Measurements from ENCODE around the gene CYP4F3. TPM values are rescaled to one million over a fixed set of nuclear protein-coding genes. Genes with fewer than 3 reads are reported as not detected.

The CYP4F3 gene
- total RNA-seq, 2 donors from 2014 or later = 0.14 to 0.18 TPM

DNA sequence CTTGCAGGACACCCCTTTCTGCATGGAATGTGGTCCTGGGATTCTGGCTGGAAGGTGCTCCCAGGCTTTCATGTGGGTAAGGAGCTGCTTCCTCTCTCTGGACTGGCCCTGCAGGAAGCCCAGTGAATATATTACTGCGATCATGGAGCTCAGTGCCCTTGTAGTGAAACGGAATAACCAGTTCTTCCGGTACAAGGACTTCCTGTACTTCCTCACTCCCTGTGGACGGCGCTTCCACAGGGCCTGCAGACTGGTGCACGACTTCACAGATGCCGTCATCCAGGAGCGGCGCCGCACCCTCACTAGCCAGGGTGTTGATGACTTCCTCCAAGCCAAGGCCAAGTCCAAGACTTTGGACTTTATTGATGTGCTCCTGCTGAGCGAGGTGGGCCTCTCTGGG, 17.7 kb upstream of the CYP4F3 start:
- Mint-ChIP-seq H3K36me3 (no peaks in the 10 kb centered on the region), H3K27ac (no peak overlapping the region), H3K9me3 (peaks cover 0 to 8% of the 10 kb centered on the region in 2 donors)
- ATAC-seq (no peak), DNase-seq (ENCODE audit: low spot score in 2 of 2) (no peak)

DNA sequence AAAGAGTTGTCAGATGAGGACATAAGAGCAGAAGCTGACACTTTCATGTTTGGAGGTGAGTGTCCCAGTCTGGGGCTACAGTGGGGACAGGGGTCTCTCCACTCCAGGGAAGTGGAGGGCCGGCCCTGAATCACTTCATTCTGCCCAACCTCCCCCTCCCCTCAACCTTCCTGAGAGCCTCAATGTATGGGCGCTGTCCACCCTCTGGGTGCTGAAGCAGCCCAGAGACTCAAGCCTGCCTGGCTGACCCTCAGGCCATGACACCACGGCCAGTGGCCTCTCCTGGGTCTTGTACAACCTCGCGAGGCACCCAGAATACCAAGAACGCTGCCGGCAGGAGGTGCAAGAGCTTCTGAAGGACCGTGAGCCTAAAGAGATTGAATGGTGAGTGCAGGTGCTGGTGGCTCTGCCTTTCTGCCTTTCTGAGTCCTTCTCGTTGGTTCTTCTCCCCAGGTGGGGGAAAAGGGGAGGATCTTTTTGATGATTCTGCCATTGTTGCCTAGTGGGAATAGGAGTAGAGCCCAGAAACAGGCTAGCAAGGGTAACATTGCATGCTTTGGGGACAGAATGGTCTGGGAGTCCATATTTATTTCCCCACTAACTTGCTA, 16.9 kb upstream of the CYP4F3 start:
- DNase-seq (ENCODE audit: low spot score in 2 of 2) (no peak), ATAC-seq (no peak)
- Mint-ChIP-seq H3K36me3 (no peaks in the 10 kb centered on the region), H3K9me3 (peaks cover 0 to 4% of the 10 kb centered on the region in 2 donors), H3K27ac (no peak overlapping the region)

DNA sequence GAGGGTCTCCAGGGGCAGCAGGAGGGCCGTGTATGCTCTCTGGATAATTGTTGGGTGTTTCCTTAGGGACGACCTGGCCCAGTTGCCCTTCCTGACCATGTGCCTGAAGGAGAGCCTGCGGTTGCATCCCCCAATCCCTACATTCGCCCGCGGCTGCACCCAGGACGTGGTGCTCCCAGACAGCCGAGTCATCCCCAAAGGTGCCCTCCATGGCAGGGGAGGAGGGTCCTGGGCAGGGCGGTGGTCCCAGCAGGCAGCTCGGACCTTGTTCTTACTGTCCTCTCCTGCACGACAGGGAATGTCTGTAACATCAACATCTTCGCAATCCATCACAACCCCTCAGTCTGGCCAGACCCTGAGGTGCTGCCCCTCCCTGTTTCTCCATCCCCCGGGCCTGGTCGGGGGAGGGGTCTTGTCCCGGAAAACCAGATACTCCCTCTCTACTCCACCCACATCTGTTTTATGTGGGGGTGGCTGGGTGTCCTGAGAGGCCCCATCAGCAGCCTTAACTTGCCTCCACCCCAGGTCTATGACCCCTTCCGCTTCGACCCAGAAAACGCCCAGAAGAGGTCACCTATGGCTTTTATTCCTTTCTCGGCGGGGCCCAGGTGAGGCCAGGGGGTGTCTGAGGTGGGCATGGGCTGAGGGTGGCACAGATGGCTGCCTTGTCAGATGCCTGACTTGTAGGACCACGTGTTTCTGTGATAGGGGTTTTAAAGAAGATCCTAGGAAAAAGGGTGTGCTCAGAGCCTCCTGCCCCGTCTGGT, 12.3 kb upstream of the CYP4F3 start:
- ATAC-seq (no peak), DNase-seq (ENCODE audit: low spot score in 2 of 2) (no peak)
- Mint-ChIP-seq H3K27ac (no peak overlapping the region), H3K9me3 (no peaks in the 10 kb centered on the region), H3K36me3 (no peaks in the 10 kb centered on the region)

DNA sequence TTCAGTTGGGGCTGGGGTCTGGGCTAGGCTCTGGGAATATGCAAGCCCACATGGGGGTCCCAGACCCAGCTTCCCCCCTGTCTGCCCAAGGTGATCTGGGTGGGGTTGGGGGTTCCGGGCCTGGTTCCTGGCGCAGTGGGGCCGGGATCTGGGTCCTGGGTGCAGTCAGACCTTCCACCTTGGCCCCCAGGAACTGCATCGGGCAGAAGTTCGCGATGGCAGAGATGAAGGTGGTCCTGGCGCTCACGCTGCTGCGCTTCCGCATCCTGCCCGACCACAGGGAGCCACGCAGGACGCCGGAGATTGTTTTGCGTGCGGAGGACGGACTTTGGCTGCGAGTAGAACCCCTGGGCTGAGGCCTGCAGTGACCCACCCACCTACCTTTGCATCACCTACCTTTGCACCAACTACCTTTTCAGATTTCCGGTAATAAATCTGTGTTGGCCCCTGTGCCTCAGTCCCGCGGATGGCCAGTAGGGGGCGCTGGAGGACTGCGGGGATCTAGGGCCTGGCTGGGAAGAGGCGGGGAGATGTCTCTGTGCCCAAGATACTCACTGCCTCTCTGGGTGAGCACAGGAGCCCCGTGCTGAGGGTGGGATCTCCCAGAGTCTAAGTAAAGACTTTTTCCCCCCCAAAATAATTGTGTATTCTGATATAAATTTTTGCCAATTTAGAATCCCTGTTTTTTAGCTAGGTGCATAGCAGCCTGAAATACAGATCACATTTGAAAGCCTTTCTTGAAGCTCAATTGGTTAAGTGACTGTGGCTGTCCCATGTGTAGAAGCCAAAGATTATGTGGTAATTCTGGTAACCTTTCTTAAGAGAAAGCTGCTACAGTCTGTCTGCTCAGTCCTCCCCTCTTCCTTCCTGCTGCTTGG, 11.5 kb upstream of the CYP4F3 start:
- ATAC-seq (peak; percentile 93 to 94), DNase-seq (ENCODE audit: low spot score in 2 of 2) (peak; percentile 75 to 96)
- Mint-ChIP-seq H3K36me3 (no peaks in the 10 kb centered on the region), H3K27ac (no peak overlapping the region), H3K9me3 (no peaks in the 10 kb centered on the region)

DNA sequence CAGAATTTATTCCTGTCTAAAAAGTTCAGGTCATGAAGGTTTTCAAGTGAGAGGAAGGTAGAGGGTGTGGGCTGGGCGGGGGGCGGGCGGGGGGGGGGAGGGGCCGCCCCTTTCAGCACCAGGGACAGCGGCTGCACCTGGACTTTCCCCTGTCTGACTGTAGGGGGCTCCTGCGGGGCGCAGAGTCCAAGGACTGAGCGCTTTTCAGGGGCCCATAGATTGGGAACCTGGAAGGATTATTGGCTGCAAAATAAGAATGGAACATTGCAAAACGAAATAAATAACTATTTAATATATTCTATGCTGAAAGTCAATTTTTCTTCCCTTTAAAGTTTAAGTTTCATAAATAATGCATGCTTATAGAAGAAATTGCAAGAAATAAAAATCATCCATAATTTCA, 8.9 kb upstream of the CYP4F3 start:
- Mint-ChIP-seq H3K36me3 (no peaks in the 10 kb centered on the region), H3K27ac (no peak overlapping the region), H3K9me3 (no peaks in the 10 kb centered on the region)
- DNase-seq (ENCODE audit: low spot score in 2 of 2) (no peak), ATAC-seq (no peak)

DNA sequence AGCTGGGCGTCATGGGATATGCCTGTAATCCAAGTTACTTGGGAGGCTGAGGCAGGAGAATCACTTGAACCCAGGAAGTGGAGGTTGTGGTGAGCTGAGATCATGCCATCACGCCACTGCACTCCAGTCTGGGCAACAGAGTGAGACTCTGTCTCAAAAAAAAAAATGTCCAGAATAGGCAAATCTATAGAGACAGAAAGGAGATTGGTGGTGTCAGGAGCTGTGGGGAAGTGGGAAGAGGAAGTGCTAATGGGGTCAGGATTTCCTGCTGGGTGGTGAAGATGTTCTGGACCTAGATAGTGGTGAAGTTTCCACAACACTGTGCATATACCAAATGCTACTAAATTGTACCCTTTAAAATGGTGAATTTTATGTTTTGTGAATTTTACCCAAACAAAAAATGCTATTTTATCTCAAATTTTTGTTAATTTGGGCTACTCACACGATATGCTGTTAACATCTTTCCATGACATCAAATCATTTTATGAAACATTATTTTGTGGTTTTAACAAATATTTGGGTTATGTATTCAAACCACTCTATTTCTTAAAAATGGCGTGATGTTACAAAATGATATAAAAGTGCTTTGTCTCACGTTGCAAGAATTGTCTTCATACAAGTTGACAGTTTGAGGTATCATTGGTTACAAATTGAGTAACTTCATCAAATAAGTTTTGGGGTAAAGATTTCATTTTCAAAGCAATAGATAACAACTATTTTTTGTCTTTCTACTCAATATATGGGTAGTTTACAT, 7.4 kb upstream of the CYP4F3 start:
- no peaks in the 10 kb centered on the region for H3K9me3 Mint-ChIP-seq
- no peak for ATAC-seq
- H3K36me3 Mint-ChIP-seq = no peaks in the 10 kb centered on the region
- DNase-seq (ENCODE audit: low spot score in 2 of 2) = no peak
- H3K27ac Mint-ChIP-seq = no peak overlapping the region

DNA sequence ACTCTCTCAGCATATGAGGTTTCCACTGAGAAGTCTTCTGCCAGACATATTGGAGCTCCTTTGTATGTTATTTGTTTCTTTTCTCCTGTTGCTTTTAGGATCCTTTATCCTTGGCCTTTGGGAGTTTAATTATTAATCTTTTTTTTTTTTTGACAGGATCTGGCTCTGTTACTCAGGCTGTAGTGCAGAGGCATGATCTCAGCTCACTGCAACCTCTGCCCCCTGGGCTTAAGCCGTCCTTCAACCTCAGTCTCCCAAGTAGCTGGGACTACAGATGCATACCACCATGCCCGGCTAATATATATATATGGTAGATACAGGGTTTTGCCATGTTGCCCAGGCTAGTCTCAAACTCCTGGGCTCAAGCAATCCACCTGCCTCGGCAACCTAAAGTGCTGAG, 6.6 kb upstream of the CYP4F3 start:
- H3K9me3 Mint-ChIP-seq = no peaks in the 10 kb centered on the region
- H3K27ac Mint-ChIP-seq = no peak overlapping the region
- DNase-seq (ENCODE audit: low spot score in 2 of 2) (no peak), ATAC-seq (no peak)
- H3K36me3 Mint-ChIP-seq = no peaks in the 10 kb centered on the region

DNA sequence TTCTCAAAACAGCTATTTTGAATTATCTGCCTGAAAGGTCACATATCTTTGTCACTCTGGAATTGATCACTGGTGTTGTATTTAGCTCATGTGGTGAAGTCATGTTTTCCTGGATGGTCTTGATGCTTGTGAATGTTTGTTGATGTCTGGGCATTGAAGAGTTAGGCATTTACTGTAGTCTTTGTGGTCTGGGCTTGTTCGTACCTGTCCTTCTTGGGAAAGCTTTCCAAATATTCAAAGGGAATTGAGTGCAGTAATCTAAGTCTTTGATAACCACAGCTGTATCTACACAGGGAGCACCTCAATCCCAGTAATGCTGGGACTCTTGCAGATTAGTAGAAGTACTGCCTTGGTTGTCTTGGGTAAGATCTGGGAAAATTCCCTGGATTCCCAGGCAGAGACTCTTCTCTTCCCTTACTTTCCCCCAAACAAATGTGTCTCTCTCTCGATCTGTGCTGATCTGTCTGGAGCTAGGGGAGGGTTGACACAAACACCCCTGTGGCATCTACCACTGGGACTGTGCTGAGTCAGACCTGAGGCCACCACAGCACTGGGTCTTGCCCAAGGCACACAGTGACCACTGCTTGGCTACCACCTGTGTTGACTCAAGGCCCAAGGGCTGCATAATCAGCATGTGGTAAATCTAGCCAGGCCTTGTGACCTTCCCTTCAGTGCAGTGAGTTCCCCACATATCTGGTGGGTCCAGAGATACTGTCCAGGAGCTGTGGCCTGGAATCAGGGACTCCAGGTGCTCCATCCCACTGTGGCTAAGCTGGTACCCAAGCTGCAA, 5.5 kb upstream of the CYP4F3 start:
- Mint-ChIP-seq H3K36me3 (no peaks in the 10 kb centered on the region), H3K9me3 (no peaks in the 10 kb centered on the region), H3K27ac (no peak overlapping the region)
- DNase-seq (ENCODE audit: low spot score in 2 of 2) = no peak
- ATAC-seq = peak in 1 of 2 donors; percentile 45

DNA sequence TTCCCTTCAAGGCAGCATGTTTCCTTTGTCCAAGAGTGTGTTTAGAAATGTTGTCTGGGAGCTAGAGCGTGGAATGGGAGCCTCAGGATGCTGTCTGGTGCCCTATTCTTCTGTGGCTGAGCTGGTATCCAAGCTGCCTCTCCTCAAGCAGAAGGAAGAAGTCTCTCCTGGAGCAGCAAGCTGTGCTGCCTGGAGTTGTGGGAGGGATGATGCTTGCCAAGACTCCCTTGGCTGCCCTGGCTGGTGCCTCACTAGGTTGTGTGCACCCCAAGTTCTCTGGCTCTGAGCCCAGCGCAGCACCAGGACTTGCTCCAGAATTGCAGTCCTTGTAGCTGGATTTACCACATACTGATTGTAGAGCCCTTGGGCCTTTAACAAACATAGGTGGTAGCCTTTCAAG, 4.7 kb upstream of the CYP4F3 start:
- Mint-ChIP-seq H3K36me3 (no peaks in the 10 kb centered on the region), H3K9me3 (no peaks in the 10 kb centered on the region), H3K27ac (no peak overlapping the region)
- DNase-seq (ENCODE audit: low spot score in 2 of 2) (no peak), ATAC-seq (no peak)

DNA sequence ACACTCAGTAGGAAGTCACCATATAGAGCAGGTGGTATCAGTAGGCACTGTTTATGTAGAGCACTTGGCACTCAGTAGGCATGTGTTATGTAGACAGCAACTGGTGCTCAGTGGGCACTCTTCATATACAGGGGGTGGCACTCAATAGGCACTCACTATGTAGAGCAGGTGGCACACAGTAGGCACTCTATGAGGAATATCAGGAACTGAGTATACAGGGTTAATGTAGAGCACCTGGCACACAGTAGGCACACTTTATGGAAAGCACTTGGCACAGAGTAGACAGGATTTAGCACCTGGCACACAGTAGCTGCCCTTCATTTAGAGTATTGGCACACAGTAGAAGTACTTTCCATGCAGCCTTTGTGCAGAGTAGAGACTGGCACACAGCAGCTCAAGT, 1.1 kb upstream of the CYP4F3 start:
- H3K36me3 Mint-ChIP-seq = no peaks in the 10 kb centered on the region
- no peak overlapping the region for H3K27ac Mint-ChIP-seq
- no peaks in the 10 kb centered on the region for H3K9me3 Mint-ChIP-seq
- ATAC-seq (no peak), DNase-seq (ENCODE audit: low spot score in 2 of 2) (no peak)

DNA sequence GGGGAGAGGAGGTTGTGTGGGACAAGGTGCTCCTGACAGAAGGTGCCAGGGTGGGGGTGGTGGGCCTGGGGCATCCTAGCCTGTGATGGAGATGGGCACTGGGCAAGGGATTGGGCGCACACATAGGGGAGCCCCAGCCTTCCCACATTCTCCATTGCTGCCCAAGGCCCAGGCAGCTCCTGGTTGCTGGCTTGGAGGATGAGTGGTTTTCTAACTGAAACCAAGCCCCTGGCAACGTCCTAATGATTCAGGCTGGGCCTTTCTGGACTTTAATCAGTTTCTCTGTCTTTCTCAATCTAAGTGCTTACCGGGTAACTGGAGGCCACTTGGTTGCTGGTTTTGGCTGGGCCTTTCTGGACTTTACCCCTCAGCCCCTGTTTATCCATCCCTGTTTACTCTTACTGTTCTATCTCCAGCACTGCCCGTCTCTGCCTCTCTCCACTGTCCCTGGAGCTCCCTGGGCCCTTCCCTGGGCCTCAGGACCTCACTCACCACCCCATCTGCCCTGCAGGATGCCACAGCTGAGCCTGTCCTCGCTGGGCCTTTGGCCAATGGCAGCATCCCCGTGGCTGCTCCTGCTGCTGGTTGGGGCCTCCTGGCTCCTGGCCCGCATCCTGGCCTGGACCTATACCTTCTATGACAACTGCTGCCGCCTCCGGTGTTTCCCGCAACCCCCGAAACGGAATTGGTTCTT, 354 bp downstream of the CYP4F3 start:
- Mint-ChIP-seq H3K27ac (no peak overlapping the region), H3K9me3 (no peaks in the 10 kb centered on the region), H3K36me3 (no peaks in the 10 kb centered on the region)
- no peak for DNase-seq (ENCODE audit: low spot score in 2 of 2)
- ATAC-seq = no peak

DNA sequence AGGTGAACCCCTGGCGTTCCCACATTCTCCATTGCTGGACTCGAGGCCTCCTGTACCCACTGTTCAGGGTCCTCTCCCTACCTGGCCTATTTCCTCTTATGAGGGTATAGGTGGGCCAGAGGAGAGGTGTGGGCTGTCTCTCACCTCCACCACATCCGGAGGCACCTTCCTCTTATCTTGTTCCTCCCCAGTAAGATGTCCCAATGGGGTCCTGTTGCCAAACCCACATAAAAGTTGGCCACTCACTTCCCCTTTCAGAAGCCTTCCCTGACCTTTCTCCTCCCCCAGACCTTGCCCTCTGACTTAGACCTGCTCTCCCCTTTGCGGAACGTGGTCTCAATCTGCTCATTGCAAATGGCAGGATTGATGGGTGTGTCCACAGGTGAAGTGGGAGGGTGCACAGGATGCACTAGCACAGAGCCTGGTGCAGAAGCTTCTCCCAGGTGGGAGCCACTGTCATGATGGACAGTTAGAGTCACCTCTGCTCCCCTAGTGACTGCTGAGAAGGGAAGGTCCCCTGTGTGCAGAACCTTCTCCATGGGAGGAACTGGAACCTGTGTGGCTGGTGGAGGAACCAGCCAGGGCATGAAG, 1.3 kb downstream of the CYP4F3 start:
- ATAC-seq = peak in 1 of 2 donors; percentile 33
- DNase-seq (ENCODE audit: low spot score in 2 of 2) = no peak
- H3K9me3 Mint-ChIP-seq = no peaks in the 10 kb centered on the region

DNA sequence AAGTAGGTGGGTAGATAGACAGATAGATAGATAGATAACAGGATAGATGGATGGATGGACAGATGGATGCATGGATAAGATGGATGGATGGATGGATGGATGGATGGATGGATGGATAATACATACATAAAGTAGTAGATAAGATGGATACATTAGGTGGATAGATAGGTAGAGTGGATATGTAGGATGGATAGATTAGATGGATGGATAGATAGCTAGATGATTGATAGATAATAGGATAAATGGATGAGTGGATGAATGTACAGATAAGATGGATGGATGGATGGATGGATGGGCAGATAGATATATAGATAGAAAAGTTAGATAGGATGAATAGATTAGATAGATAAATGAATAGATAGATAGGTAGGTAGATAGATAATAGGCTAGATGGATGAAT, 2.1 kb downstream of the CYP4F3 start:
- Mint-ChIP-seq H3K9me3 (no peaks in the 10 kb centered on the region), H3K36me3 (no peaks in the 10 kb centered on the region), H3K27ac (no peak overlapping the region)
- no peak for ATAC-seq
- no peak for DNase-seq (ENCODE audit: low spot score in 2 of 2)

More for the DNA sequence above, 1.3 kb downstream of the CYP4F3 start:
- no peaks in the 10 kb centered on the region for H3K36me3 Mint-ChIP-seq
- H3K27ac Mint-ChIP-seq = no peak overlapping the region

DNA sequence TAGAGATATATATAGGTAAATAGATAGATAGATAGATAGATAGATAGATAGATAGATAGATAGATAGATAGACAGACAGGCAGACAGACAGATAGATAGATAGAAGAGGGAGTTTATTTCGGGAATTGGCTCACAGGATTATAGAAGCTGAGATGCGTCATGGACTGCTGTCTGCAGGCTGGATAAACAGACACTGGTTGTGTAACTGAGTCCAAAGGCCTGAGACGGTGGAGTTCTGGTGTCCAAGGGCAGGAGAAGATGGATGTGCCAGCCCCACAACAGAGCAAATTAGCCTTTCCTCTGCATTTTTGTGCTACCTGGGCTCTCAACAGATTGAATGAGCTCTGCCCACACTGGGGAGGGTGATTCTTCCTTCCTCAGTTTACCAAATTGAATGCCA, 2.7 kb downstream of the CYP4F3 start:
- ATAC-seq (no peak), DNase-seq (ENCODE audit: low spot score in 2 of 2) (no peak)
- Mint-ChIP-seq H3K36me3 (no peaks in the 10 kb centered on the region), H3K9me3 (no peaks in the 10 kb centered on the region), H3K27ac (no peak overlapping the region)

DNA sequence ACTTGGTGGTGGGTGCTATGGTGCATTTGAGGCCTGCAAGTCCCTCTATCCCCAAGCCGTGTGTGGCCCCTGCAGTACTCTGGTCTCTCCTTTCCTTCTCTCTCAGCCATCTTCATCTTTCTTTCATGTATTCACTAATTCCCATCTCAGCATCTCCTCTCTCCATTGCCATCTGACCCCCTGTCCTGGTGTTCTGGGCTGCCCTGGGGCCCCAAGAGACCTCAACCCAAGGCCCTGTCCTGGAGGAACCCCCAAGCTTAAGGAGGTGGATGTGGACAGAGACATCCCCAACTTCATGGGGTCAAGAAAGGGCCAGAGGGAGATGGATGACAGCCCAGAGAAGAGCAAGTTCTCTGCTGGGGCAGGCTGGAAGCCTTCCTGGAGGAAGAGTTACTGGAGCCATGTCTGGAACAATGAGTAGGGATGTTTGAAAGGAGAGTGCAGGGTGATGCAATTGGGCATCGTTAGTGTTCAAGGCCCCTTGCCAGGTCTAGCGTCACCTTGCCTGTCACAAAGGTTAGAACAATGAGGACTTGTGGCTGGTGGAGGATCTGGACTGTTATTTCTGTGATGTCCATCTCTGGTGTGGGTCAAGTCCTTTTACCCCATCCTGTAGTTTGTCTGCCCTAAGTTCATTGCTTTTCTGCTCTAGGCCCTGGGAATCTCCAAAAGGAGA, 3.5 kb downstream of the CYP4F3 start:
- Mint-ChIP-seq H3K9me3 (no peaks in the 10 kb centered on the region), H3K36me3 (no peaks in the 10 kb centered on the region), H3K27ac (no peak overlapping the region)
- DNase-seq (ENCODE audit: low spot score in 2 of 2) = no peak
- no peak for ATAC-seq
